GM15510 (cell line): ENCODE results near the gene ERBB4.

Source experiments
- POLR2A ChIP-seq: IDR thresholded peaks from 3 replicates; pipeline ENCODE4 v1.6.1; 2011; ENCODE audit warnings: borderline replicate concordance; ENCODE audit not compliant: insufficient read length; ENCODE audit errors: extremely low read depth

ERBB4 gene

DNA sequence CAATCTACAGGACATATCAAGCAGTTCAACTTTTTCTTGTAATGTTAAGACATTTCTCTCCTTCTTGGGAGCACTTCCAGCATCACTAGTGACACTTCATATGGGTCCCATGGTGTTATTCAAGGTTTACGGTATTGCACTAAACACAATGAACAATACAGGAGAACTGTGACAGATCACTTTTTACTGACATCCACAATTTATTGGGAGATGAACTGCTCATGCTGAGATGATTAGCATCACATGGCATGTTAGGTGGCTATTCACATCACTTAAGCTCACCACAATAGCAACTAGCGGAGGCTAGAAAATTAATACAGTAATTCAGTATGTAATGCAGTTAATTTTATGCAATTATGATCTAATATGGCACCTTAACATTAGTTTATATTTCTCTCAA, 264.4 kb downstream of the ERBB4 start:
- TF ChIP-seq POLR2A, result no peak

DNA sequence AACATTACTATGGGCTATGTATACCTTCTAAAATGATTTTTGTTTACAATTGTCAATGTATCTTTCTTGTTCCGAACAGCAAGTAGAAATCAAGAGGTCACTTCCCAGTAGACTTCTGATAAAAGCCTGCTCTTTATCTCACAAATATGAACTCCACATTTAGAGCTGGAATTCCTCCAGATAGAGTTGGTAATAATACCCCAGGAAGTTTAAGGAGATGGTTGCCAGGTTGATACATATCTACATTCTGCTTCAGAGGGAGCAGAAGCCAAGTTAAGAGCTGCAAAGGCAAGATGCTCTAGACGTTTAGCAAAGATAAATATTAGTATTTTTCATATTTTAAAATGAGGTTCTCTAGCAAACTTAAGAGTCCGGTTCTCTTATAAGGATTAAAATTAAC, 267.0 kb downstream of the ERBB4 start:
- TF ChIP-seq POLR2A, result no peak

DNA sequence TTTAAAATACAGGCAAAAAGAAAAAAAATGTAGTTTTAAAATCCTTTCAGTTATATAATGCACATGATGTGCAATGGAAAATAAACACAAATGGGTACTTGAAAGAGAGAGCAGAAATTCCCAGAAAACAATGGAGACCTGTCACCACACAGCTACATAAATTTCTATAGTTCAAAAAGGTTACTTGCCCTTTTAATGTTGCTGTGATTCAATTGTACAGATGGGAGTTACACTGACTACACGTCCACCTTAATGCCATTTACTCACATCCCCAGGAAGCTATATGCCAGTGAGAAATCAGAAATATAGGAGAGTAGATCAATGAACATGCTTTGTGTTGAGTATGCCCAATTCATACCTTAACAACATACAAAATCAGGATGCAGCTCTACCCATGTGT, 269.6 kb downstream of the ERBB4 start:
- TF ChIP-seq POLR2A, result no peak

DNA sequence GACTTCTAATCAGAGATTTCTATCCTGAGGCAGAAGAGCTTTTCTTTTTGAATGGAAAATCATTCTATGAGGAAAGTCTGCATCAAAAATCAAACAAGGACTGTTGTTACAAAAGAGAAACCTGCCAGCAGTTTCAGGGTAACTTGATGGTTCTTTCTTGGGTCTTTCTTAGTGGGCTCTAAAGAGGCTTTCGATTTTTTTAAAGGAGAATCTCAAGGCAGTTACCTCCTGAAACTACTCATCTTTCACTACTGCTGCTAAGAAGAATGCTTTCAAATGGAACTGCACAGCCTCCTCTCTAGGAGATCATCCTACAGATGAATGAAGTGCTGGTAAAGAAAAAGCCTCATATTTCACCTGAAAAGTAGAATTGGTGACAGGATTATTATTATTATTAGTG, 272.3 kb downstream of the ERBB4 start:
- TF ChIP-seq POLR2A, result no peak

DNA sequence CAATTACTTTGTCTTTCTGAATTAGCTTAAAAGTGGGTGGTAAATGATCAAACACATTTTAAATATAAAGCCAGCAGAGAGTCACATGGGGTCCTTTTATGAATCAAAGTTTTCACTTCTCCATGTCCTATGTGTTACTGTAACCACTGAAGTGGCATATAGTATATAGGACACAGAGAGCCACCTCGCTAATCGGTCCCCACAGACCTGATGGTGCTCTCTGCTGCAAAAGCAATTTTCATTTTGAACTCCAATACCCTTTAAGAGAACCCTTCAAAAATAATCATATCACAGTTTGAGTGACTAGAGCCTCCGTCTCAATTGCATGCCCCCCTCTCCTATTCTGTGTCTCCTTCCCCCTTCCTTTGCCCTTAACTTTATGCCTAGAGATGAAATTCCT, 272.8 kb downstream of the ERBB4 start:
- TF ChIP-seq POLR2A, result no peak

DNA sequence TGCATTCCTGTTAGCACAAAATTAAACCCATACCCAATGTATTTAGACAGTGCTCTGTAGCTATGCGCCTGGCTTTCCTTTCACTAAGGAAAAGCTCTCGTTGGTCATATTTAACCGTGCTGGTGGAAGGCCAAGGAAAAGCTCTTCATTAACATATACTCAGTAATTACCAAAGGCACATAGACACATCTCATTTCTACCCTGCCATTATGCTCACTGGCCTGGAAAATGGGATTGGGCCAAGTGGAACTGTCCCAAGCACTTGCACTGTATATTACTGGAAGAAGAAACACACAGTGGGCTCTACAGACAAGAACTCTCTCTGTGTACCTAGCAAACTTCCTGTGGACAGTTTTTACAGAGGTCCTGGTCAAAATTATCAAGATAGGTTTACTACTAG, 274.4 kb downstream of the ERBB4 start:
- TF ChIP-seq POLR2A, result no peak

DNA sequence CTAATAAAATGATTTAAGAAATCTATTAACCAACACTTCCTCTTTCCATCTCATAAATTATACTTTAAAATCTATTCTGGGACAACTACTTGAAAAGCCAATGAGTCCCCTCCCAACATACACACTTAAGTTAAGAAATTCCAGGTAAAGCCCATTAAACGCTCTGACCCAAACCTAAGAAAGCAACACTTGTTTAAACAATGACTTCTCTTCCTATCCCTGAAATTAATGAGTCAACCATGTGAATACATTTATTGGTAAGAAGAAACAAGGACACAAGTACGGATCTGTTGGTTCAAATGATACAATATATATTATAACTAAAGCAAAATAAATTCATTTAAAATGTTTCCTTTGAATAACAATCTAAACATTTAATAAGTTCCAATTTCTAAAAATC, 279.4 kb downstream of the ERBB4 start:
- no peak for TF ChIP-seq POLR2A

DNA sequence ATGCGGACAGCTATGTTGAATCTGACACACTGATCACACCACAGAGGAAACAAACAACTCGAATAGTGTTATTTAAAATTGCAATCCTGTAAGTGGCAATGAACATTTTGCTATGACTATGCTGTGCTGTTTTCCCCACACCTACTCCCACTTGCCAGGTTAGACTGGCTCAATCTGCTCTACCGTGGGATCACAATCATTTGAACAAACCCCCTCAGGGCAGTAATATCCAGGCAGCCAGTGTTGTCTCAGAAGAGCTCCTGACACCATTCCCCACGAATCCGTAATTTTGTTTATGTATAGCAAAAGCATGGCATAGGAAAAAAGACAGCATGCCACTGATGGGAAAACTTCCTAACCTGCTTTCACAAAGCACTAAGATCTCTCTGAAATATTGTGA, 284.3 kb downstream of the ERBB4 start:
- TF ChIP-seq POLR2A, result no peak

DNA sequence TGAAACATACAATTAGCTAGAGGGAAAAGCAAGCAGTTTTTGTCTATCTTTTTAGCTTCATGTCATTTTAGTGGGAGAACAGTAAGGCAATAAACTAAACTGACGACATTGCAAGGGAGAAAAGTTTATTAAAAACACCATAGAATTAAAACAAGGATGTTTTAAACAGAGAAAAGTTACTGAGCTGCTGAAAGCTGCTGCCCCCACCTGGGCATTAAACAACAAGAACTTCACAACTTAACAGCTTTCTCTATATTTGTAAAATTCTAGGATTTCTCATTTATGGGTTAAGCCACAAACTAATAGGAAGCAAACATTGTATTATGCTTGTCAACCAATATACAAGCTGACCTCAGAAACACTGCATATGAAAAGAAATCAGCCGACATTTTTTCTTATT, 289.2 kb downstream of the ERBB4 start:
- no peak for TF ChIP-seq POLR2A

DNA sequence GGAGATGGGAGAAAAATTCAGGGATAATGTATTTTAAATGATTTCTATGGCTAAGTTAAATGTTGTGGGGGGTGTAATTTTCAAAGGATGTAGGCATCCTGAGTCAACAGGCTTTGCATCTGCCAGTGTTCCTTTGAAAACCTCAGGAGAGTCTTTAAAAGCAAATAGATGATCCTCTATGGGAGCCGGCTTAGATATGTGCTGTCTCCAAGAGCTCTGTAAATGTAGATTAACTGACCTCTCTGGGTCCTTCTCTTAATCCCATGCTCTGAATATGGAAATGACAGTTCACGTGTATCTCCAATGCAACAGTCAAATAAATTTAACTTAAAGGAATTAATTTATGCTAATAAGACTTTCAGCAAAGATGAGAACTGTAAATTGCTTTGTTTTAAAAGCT, 292.7 kb downstream of the ERBB4 start:
- no peak for TF ChIP-seq POLR2A

DNA sequence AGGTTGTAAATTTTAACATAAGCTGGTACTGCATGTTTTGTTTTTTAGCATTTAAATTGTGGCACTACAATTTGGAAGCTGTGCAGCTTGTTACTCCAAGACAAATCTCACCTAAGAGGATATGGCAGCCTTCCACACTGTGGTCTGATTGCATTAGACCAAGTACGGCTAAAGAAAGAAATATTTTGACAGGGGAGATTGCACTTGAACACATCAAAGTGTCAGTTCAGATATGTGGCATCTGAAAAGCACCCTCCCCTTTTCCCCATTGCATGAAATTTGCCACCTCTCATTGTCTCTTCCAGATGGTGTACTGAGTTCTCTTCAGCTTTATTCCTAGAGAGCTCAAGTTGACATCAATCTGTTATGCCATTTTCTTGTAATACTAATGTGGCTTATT, 295.9 kb downstream of the ERBB4 start:
- no peak for TF ChIP-seq POLR2A

DNA sequence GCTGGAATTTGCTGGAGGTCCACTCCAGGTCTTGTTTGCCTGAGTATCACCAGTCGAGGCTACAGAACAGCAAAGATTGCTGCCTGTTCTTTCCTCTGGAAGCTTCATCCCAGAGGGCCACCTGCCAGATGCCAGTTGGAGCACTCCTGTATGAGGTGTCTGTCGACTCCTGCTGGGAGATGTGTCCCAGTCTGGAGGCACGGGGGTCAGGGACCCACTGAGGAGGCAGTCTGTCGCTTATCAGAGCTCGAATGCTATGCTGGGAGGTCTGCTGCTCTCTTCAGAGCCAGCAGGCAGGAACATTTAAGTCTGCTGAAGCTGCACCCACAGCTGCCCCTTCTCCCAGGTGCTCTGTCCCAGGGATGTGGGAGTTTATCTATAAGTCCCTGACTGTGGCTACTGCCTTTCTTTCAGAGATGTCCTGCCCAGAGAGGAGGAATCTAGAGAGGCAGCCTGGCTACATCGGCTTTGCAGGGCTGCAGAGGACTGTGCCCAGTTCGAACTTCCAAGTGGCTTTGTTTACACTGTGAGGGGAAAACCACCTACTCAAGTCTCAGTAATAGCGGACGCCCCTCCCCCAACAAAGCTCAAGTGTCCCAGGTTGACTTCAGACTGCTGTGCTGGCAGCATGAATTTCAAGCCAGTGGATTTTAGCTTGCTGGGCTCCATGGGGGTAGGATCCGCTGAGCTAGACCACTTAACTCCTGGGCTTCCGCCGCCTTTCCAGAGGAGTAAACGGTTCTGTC, 301.1 kb downstream of the ERBB4 start:
- TF ChIP-seq POLR2A, result no peak

DNA sequence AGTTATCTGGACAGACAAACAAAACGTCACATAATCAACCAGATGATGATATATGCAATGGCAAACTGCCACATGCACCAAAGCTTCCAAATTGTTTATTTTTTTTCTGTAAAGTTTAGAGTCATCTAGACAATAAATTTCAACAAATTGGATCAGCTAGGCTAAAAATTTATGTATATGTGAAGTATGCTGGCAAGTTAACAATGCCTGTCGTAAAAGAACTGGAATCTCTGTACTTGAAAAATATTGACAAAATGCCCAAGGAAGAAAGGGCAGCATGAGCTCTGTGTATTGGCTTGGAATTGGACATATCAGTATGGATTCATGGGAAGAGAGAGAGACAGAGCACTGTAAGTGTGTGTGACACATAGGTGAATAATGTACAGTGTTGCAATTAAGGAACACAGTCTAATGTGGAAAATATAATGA, 309.8 kb downstream of the ERBB4 start:
- no peak for TF ChIP-seq POLR2A

DNA sequence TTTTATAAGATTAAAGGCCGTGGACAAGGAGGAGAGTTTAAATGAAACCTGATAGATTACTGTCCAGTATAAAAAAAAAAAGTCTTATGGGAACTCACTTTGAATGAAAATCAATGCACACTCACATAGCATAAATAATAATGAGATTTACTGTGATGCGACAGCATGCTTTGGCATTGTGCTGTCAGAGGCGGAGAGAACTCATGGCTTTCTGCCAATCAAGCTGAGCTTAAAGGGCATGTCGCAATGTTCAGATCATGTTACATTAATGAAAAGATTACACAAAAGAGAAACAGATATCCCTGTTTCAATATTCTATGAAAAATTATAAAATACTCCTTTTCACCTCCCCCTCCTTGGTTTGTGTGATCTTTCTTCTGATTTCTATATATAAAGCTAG, 310.8 kb downstream of the ERBB4 start:
- TF ChIP-seq POLR2A, result no peak

DNA sequence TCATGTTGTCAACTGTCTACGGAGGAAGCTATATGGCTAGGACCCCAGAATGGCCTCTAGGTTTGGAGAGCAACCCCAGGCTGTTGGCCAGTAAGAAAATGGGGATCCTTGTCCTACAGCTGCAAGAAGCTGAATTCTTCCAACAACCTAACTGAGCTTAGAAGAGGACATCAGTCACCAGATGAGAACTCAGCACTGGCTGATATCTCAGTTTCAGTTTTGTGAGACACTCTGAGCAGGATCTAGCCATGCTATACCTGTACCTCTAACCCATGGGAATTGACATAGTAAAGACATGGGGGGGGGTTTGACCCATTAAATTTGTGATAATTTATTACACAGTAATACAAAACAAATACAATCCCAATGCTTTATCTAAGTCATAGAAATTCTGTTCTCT, 312.5 kb downstream of the ERBB4 start:
- TF ChIP-seq POLR2A, result no peak

DNA sequence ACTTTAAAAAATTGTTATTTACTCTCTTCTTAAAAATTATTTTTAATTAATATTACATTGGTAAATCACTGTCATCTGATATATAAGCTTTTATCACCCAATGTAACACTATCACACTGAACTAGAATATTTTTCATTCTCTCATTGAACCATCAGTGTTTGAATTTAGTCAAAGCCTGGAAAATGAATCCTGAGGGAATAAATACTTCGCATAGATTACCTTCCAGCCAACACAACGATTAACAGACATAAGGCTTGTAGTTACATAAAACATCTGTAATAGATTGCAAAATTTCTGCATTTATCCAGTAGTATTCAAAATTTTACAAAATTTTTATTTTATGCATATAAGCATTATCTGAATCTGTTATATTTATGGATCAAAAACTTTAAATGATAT, 314.9 kb downstream of the ERBB4 start:
- TF ChIP-seq POLR2A, result no peak

DNA sequence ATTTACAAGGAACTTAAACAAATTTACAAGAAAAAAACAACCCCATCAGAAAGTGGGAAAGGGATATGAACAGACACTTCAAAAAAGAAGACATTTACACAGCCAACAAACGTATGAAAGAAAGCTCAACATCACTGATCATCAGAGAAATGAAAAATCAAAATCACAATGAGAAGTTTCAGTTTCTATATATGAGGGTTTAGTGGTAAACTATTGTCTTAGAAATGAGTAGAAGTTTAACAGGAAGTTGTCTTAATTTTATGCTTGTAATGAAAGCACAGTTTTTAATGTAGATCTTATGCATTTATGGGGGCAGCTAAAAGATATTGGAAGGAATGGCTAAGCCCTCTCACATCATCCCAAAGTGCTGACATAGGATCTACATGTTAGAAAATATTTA, 325.4 kb downstream of the ERBB4 start:
- TF ChIP-seq POLR2A, result no peak
